Diencephalon (tissue), 1 donor: ENCODE results near the gene MAU2. TPM values are rescaled to one million over a fixed set of nuclear protein-coding genes. Genes with fewer than 3 reads are reported as not detected.

ENCODE experiments used
- total RNA-seq: library from RNA; depleted of rRNA; stranded (reverse); fragments of >200 nt; gene quantifications from one replicate; pipeline ENCODE4 v1.2.3, GENCODE V29; 2014

The MAU2 gene
- 34.1 TPM for total RNA-seq

DNA sequence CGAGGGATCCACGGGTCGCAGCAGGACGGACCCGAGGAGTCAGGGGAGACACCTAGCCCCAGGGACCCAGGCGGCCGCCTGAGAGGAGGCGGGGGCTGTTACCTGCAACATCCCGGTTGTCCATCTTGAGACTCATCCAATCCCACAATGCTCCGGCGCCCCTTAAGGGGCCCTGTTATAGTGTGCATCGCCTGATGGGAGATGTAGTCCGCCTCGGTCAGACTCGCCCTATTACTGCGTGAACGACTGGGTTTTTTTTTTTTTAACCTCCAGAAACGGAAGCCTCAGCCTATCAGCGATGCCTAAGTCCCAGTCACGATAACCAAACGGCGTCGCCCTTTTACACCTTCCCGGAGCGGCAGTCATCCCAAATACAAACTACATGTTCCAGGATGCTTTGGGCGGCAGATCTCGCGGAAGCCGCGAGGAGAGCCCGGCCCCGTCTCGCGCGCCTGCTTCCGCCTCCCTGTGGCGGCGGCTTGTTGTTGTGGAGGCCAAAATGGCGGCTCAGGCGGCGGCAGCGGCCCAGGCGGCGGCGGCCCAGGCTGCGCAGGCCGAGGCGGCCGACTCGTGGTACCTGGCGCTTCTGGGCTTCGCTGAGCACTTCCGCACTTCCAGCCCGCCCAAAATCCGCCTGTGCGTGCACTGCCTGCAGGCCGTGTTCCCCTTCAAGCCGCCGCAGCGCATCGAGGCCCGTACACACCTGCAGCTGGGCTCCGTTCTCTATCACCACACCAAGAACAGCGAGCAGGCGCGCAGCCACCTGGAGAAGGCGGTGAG is at the start of gene MAU2, which contains the start of gene SUGP1:
Gene MAU2 (plus strand): TSS at position 469 of the 780 bp plus-strand sequence. CDS start 31 bp downstream, at position 500.
Gene SUGP1 (minus strand): TSS at position 149 of the 780 bp plus-strand sequence. CDS start 13 bp downstream, at position 136.

DNA sequence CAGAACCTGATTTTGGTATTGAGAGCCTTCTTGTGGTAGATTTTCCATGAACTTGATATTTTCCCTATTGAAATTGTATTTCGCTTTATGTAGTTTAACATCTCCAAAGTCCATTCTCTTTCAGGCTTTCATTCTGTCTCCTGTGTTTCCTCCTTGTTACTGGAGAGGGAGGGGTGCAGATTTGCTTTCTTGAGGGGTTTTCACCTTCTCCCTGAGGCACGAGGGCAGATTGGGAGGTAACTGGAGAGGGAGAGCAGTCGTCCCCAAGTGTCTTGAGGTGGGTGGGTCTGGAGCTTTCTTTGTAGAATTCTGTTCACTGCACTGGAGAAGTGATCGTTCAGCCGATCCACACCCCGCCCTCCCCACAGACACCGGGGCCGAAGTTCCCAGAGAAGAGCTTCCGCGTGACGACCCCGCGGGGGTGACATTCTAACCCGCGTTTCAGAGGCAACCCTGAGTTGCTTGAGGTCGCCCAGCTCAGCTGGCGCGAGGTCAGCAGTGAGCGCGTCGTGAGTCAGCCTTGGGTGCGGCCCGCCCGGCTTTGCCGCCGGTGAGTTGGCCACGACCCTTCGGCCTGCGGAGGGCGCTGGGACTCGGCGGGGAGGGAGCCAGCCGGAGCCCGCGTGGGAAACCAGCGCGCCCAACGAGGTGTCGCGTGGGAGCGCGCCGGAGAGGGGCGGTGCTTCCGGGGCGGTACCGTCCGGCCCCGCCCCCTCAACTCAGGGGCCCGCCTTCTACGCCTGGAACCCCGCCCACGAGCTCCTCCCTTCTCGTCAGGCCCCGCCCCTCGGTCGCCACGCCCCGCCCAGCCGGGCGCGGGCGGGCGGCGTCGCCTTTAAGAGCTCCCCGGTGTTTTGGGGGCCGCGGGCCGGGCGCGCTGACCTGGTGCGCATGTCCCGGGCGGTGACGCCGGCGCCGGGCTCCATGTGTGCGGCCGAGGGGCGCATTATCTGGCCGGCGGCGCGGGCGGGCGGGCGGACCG is 84.5 kb downstream of the MAU2 start, which contains the start of gene GATAD2A:
Gene GATAD2A (plus strand): TSS at position 797 of the 982 bp plus-strand sequence. CDS start 59,671 bp downstream, outside the sequence.

Other genes starting within 250 kb of the MAU2 start
- gene TMEM161A, start 182.4 kb upstream of the MAU2 start, total RNA-seq, result 9.5 TPM
- gene MEF2B, start 150.6 kb upstream of the MAU2 start, total RNA-seq, result not detected
- 17.3 TPM for gene BORCS8, start 128.7 kb upstream of the MAU2 start, total RNA-seq
- gene RFXANK, start 128.6 kb upstream of the MAU2 start, total RNA-seq, result 22.1 TPM
- 9.0 TPM for gene NR2C2AP, start 117.4 kb upstream of the MAU2 start, total RNA-seq
- gene NCAN, start 108.9 kb upstream of the MAU2 start, total RNA-seq, result 241 TPM
- 0.46 TPM for gene TM6SF2, start 47.5 kb upstream of the MAU2 start, total RNA-seq
- gene SUGP1, start 320 bp upstream of the MAU2 start, total RNA-seq, result 26.8 TPM
- 16.1 TPM for gene GATAD2A, start 84.8 kb downstream of the MAU2 start, total RNA-seq
- 1.2 TPM for gene TSSK6, start 194.7 kb downstream of the MAU2 start, total RNA-seq
- 155 TPM for gene NDUFA13, start 195.4 kb downstream of the MAU2 start, total RNA-seq
- 11.1 TPM for gene YJEFN3, start 208.1 kb downstream of the MAU2 start, total RNA-seq
- gene CILP2, start 217.4 kb downstream of the MAU2 start, total RNA-seq, result 1.8 TPM